PC-9 (cell line): Measurements from ENCODE around the gene RGL1. TPM values are rescaled to one million over a fixed set of nuclear protein-coding genes. Genes with fewer than 3 reads are reported as not detected.

ENCODE experiments used
- BruUV-seq: library from RNA; stranded (reverse); fragments of 400-500 nt; replicated peaks from 2 replicates; lab custom pipeline; 2021; lab: Mats Ljungman, UMichigan
- CTCF ChIA-PET: fragments of 300-600 bp; sonication (Branson Sonifier 250); formaldehyde crosslinking; loops from one replicate; lab custom pipeline; 2022; ENCODE audit warnings: antibody characterized with exemption; lab: Charles Lee
- POLR2A ChIA-PET: fragments of 300-600 bp; sonication (Branson Sonifier 250); formaldehyde crosslinking; loops from one replicate; lab custom pipeline; 2022; ENCODE audit warnings: antibody characterized with exemption; ENCODE audit not compliant: unreplicated experiment; lab: Charles Lee
- DNase-seq, 2 experiments: peaks; one replicate each; pipeline versions ENCODE4 v3.0.0 to v3.0.0-alpha.2; 2015 to 2022; ENCODE audit warnings: mixed read lengths in 1 of 2
- H2AFZ ChIP-seq: fragments of 200-600 bp; sonication (generic); 2 replicates; pipeline ENCODE4 v1.8.1; 2017; ENCODE audit warnings: antibody characterized with exemption
- H3F3A ChIP-seq: fragments of 200-600 bp; sonication (generic); 2 replicates; pipeline ENCODE4 v1.8.1; 2017; ENCODE audit warnings: antibody characterized with exemption, mild to moderate bottlenecking, low read depth; ENCODE audit not compliant: insufficient read depth
- H3K27ac ChIP-seq: fragments of 200-600 bp; sonication (generic); 2 replicates; pipeline ENCODE4 v1.6.1; 2016; ENCODE audit warnings: mixed run types
- H3K27me3 ChIP-seq: fragments of 200-600 bp; sonication (generic); 2 replicates; pipeline ENCODE4 v1.6.1; 2016; ENCODE audit warnings: low read depth, mixed run types; ENCODE audit not compliant: insufficient read depth
- H3K36me3 ChIP-seq: fragments of 200-600 bp; sonication (generic); 2 replicates; pipeline ENCODE4 v1.6.1; 2016; ENCODE audit warnings: low read depth, mixed run types
- H3K4me1 ChIP-seq: fragments of 200-600 bp; sonication (generic); replicated peaks from 2 replicates; pipeline ENCODE4 v1.6.1; 2016; ENCODE audit warnings: mixed run types; ENCODE audit not compliant: insufficient read depth
- H3K4me2 ChIP-seq: fragments of 200-600 bp; sonication (generic); 2 replicates; pipeline ENCODE4 v1.6.1; 2017; ENCODE audit warnings: mixed run types
- H3K4me3 ChIP-seq: fragments of 200-600 bp; sonication (generic); 2 replicates; pipeline ENCODE4 v1.6.1; 2016; ENCODE audit warnings: mixed run types
- H3K79me2 ChIP-seq: fragments of 200-600 bp; sonication (generic); 2 replicates; pipeline ENCODE4 v1.6.1; 2017; ENCODE audit warnings: low read depth, mixed run types
- H3K9me2 ChIP-seq: fragments of 200-600 bp; sonication (generic); 2 replicates; pipeline ENCODE4 v1.8.1; 2017; ENCODE audit warnings: mild to moderate bottlenecking; ENCODE audit not compliant: insufficient read depth
- H3K9me3 ChIP-seq: fragments of 200-600 bp; sonication (generic); 2 replicates; pipeline ENCODE4 v1.8.1; 2016; ENCODE audit warnings: low read depth; ENCODE audit not compliant: insufficient read depth
- H4K20me1 ChIP-seq: fragments of 200-600 bp; sonication (generic); 2 replicates; pipeline ENCODE4 v1.8.1; 2017; ENCODE audit not compliant: insufficient read depth
- CTCF ChIP-seq: fragments of 200-600 bp; sonication (generic); conservative IDR thresholded peaks from 2 replicates; pipeline ENCODE4 v1.6.1; 2017; ENCODE audit warnings: mixed run types, antibody characterized with exemption, mild to moderate bottlenecking, moderate library complexity
- EZH2 ChIP-seq: fragments of 200-600 bp; sonication (generic); IDR thresholded peaks from 2 replicates; pipeline ENCODE4 v1.8.0; 2017; ENCODE audit warnings: antibody characterized with exemption, low read depth
- intact Hi-C: fragments of 100-400 bp; cut with micrococcal nuclease; formaldehyde crosslinking; loops from one replicate; pipeline ENCODE4 v1.10.0; 2022; ENCODE audit not compliant: unreplicated experiment
- total RNA-seq: library from RNA; stranded (reverse); gene quantifications from 2 replicates; pipeline ENCODE4 v1.2.3, GENCODE V29; 2021

Gene RGL1
- total RNA-seq, 1 experiment from 2014 or later: 2.6 TPM

- no peaks in the 10 kb centered on the region for H3K79me2 ChIP-seq
- no peaks in the 10 kb centered on the region for H4K20me1 ChIP-seq
- peaks cover 8% of the 10 kb centered on the region for H3K4me1 ChIP-seq
- H3K4me2 ChIP-seq: no peak overlapping the region
- no peaks in the 10 kb centered on the region for H3K9me2 ChIP-seq
- no peak for TF ChIP-seq EZH2
- no peak for TF ChIP-seq CTCF
- ChIA-PET CTCF (no interaction called here), POLR2A (no interaction called here)
- no peak overlapping the region for H2AFZ ChIP-seq
- intact Hi-C loops: loop anchor here (5.0 kb wide), 1 partner anchor 111 kb away; the partner anchor contains the start of gene TSEN15
- H3F3A ChIP-seq: no peaks in the 10 kb centered on the region; the same call in 1 of the 2 replicates
- no peaks in the 10 kb centered on the region for H3K36me3 ChIP-seq
- H3K27ac ChIP-seq: no peak overlapping the region
- no peaks in the 10 kb centered on the region for H3K27me3 ChIP-seq
- H3K9me3 ChIP-seq: no peaks in the 10 kb centered on the region
- DNase-seq: no peak
- no peak overlapping the region for H3K4me3 ChIP-seq
- no TSS peak for BruUV-seq
Measured at GRCh38 chr1:183941001-183941400, 136.1 kb downstream of the RGL1 start.

GRCh38 chr1:183942933-183943693, 138.2 kb downstream of the RGL1 start:
- H3K36me3 ChIP-seq: no peaks in the 10 kb centered on the region
- H2AFZ ChIP-seq: 0 out of 2 replicates have a peak overlapping the region, but pooled peaks have one; percentile 43
- no peaks in the 10 kb centered on the region for H3K27me3 ChIP-seq
- CTCF ChIA-PET: interaction anchor here (0.6 to 1.1 kb wide), 4 partner anchors 28 to 258 kb away, joined by 3 to 7 read pairs (median 4); no protein-coding TSS in a partner anchor
- H3K27ac ChIP-seq: no peak overlapping the region
- peaks cover 8% of the 10 kb centered on the region for H3K4me1 ChIP-seq
- H3K79me2 ChIP-seq: no peaks in the 10 kb centered on the region
- H3F3A ChIP-seq: no peaks in the 10 kb centered on the region; the same call in 1 of the 2 replicates
- no peaks in the 10 kb centered on the region for H3K9me2 ChIP-seq
- no peak for TF ChIP-seq EZH2
- no peak for TF ChIP-seq CTCF
- no peaks in the 10 kb centered on the region for H4K20me1 ChIP-seq
- H3K4me3 ChIP-seq: no peak overlapping the region
- intact Hi-C loops: loop anchor here (5.0 kb wide), 1 partner anchor 109 kb away; the partner anchor contains the start of gene TSEN15
- H3K4me2 ChIP-seq: peak overlapping the region; percentile 49
- no TSS peak for BruUV-seq
- peak; percentile 57 to 67 for DNase-seq
- H3K9me3 ChIP-seq: no peaks in the 10 kb centered on the region
- POLR2A ChIA-PET: interaction anchor here (0.6 to 1.0 kb wide), 3 partner anchors 107 to 723 kb away, joined by 4 to 15 read pairs (median 7); no protein-coding TSS in a partner anchor

GRCh38 chr1:183945428-183946319, 140.8 kb downstream of the RGL1 start:
- no peak overlapping the region for H3K4me2 ChIP-seq
- BruUV-seq: no TSS peak
- CTCF ChIA-PET: no interaction called here

More at GRCh38 chr1:183945428-183946319, 140.8 kb downstream of the RGL1 start:
- H3K4me1 ChIP-seq: peaks cover 8% of the 10 kb centered on the region
- H2AFZ ChIP-seq: no peak overlapping the region
- no peaks in the 10 kb centered on the region for H4K20me1 ChIP-seq
- no peak overlapping the region for H3K27ac ChIP-seq
- no peak for TF ChIP-seq CTCF
- no peak for TF ChIP-seq EZH2
- H3K9me2 ChIP-seq: no peaks in the 10 kb centered on the region
- H3F3A ChIP-seq: no peaks in the 10 kb centered on the region; the same call in 1 of the 2 replicates
- POLR2A ChIA-PET: no interaction called here
- no peaks in the 10 kb centered on the region for H3K36me3 ChIP-seq
- no peak overlapping the region for H3K4me3 ChIP-seq
- intact Hi-C loops: no loop called here
- no peaks in the 10 kb centered on the region for H3K79me2 ChIP-seq
- no peaks in the 10 kb centered on the region for H3K9me3 ChIP-seq
- no peak for DNase-seq
- H3K27me3 ChIP-seq: no peaks in the 10 kb centered on the region
